Measurements from ENCODE around the gene MGAT4B.

MGAT4B gene

DNA sequence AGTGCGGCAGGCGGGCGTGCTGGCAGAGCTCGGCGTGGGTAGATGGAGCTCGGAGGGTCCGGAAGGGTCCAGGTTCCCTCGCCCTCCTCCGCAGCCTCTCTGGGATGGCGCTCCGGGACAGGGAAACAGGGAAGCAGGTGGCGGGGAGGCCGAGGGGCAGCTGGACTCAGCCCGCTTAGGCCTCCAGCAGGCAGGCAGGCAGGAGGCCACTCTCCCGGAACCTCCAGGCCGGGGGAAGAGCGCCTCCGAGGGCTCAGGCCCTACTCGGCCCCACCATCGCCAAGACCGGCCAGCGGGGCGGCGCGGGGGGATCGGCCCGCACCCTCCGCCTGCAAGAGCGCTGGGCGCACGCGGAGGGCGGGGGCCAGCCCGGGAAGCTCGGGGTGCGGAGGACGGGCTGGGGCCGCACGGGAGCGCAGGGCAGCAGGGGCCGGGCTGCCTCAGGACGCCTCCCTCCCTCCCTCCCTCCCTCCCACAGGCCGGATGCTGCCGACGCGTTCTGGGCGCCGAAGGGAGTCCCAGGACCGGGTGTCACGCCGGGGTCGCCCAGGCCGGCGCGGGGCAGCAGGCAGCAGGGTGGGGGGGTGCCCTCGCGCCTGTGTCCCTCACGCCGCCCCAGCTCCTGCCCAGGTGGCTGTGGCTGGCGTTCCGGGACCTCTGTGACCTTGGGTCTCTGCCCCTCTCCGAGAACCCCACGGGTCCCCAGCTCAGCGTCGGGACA lies 977 bp downstream of the MGAT4B start:
- no peak for DNase-seq

DNA sequence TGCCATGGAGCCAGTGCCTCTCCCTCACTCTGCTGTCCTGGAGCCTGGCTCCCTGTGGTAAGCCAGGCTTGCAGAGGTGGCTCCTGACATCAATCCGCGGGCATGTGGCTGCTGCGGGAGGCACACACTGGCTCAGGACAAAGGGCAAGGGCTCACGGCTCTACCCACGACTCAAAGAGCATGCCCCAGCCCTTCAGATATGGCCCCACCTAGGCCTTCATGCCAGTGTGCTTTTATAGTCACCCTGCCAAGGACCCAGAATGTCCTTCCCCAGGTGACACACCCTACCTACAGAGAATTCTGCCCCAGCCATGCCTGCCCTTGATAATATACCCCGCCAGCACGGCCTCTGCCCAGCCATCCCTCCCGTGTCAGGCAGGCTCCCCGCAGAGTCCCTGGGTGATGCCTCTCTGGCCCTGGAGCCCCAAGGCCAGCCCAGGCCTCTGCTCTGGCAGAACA lies 1.6 kb downstream of the MGAT4B start:
- no peak for DNase-seq

DNA sequence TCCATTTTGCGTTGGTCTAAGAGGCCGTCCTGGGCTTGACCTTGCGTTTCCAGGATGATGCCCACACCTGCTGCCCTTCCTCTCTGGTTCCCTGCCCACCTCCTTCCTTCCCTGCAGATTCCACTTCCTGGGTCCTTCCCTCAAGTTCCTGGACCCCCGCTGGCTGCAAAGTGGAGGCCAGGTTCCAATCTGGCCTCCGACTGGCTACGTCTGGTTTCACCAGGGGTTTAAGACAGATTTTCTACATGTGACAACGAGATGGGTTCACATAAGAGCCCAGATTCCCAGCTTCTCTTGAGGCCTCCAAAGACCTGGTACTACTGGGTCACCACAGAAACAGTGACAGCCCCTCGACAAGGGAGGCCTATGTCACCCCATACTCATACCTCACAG lies 2.1 kb downstream of the MGAT4B start:
- DNase-seq = no peak

DNA sequence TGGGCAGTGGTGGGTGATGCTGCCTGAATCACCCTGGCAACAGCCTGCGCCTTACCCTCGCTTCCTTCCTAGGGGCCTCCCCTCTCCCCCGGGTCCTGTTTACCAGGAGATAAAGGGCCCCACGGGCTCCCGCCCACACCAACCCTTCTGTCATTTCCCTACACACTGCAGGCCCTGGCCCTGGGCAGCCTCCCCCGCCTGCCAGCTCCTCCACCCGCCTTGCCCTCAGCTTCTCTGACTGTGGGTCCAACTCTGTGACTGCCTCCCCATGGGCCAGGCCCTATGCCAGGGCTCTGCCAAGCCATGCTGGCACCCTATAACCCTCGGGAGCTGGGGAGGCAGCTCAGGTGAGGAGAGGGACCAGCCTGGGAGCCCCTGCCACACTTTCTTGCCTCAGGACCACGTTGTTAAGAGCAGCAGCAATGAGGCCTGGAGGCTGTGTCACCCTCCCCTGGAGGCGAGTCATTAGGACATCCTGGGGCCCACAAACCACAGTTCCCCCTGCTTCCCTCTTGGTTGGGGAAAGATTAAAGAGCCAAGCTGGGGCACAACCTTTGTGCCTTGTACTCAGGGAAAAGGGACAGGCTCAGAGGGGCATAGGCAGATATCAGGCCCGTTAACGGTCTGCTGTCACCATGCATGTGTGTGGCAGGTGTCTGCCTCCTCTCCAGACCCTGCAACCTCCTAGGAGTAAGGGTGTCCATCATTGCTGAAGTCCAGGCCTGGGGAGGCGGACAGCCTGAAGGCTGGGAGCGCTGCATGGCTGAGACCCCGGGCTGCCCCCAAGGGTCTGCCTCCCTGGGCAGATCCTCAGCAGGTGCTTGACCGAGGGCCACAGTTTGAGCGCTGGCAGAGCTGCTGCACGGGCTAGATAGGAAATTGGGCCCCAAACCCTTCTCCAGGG lies 2.8 kb downstream of the MGAT4B start:
- no peak for DNase-seq

DNA sequence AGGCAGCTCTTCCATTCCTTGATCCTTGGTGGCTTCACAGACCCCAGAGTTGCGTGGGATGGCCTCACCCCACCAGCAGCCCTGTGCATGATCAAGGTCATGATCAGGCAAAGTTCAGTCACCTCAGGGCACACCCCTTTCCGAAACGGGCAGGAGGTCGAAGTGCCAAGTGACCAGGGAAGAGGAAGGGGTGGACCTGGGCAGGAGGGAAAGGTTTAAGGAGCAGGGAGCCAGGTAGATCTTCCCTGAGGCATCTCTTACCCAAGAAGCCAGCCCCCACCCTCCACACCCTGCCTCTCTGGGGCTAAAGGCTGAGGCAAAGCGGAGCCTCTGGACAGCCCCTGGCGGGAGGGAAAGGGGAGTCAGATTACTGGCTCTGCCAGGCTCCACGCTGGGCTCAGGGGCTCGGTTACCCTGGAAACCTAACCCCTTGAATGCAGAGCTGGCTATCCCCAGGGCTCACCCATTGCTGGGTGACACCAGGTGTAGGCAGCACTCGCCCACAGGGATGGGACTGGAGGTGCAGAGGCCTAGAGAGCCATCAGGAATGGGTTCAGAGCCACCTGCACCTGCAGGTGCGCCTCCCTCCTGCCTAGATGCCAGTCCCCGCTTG lies 3.6 kb downstream of the MGAT4B start:
- no peak for DNase-seq

DNA sequence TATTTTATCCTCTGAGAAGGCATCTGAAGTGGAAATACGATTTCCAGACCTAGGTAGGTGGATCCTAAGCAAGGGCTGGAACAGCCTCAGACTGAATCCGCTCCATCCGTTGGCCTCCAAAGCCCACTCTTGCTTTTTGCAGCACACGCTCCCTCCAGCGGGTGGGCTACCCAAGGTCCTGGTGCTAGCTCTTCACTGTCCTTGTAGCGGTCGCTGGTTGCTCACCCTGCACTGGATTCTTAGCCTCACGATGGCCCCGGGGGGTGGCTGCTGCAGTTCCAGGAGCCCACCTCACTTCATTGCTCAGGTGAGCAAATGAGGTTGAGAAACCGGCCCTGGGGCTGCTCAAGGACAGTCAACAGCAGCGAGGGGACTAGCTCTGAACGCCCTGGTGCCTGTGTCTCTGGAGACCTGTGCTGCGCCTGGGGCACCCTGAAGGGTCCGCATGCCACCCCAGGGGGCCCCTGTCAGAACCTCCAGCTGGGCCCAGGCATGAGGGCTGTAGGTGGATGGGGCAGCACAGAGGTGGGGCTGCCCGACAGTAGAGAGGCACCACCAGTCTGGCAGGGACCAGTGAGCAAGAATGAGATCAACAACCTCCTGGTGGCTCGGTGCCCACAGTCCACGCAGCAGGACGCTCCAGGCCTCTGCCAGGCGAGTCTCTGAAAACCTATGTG lies 4.3 kb downstream of the MGAT4B start:
- no peak for DNase-seq

DNA sequence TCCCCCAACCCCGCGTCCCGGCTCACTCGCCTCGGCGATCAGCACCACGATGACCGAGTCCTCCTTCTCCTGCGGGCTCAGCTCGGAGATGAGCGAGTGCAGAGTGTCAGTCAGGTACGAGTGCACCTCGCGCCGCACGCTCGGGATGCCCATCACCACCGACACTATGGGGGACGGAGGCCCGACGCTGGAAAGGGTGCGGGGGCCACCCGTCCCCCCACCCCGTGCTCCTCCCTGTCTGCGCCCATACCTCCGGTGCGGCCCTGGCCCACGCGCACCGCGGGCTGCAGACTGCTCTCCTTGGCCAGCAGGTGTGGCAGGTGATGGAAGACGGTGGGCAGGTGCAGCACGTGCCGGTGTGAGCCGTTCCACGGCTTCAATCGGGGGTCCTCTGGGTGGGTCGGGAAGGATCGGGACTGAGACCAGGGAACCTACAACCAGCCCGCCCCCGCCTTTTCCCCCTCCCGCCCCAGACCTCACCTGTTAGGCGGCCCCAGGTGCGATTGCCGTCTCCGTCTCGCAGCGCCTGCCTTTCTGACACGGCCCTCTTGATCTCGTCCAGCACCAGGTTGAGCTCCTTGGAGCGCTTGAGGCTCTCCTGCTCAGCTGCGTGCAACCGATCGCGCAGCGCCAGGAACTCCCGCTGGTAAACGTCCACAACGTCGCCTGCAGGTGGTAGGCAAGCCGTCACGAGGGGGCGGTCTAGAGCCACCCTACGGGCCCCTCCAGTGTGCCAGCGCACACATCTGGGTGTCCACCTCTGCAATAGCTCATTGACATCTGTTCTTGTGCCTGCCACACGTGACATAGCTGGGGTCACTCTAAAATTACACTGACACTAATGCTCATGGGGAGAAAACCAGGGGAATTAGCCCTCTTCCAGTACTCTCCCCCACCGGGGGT lies 5.1 kb downstream of the MGAT4B start:
- DNase-seq = no peak

DNA sequence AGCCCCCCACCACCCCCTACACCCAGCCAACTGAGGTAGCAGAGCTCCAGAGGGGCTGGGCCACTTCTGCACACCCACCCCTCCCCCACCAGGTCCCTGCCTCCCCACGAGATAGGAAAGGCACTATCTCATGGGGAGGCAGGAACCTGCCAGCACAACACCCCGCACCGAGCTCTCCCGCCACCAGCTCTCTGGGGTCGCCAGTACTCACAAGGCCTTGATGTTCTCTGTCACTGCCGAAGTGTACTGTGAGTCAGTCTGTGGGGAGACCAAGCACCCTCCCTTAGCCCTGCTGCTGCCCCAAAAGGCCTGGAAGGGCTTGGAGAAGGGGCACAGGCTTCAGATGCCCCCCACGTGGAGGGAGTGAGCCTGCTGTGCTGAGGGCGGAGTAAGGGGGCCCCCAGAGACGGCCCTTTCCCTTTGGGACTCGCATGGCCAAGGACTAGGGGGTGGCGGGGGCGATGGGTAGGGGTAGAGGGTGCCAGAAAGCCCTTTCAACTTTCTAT lies 5.9 kb downstream of the MGAT4B start:
- DNase-seq = no peak

DNA sequence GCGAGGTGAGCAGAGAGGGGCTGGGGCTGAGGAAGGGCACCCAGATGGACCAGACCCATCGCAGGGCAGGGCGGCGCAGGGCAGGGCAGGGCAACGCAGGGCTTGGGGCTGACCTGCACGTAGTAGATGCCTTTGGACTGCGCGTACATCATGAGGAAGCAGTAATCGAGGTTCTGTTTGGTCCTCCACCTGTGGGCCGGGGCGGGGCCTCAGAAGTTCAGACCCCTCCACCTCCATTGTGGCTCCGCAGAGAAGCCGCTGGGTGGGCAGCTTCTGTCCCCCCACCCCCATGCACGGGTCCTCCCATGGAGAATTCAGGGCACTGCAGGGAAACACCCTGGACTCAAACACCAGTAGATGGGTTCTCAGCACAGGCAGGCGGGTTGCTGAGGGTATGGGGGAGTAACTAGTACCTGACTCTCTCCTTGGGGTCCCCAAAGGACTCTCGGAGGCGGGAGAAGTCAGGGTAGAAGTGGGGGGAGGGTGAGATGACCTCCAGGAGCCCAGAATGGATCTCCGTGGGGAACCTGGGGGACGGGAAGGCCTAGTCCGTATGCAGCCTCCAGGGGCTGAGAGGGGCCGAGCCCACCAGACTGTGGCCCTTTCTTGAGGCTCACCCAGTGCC lies 6.5 kb downstream of the MGAT4B start:
- DNase-seq = no peak

DNA sequence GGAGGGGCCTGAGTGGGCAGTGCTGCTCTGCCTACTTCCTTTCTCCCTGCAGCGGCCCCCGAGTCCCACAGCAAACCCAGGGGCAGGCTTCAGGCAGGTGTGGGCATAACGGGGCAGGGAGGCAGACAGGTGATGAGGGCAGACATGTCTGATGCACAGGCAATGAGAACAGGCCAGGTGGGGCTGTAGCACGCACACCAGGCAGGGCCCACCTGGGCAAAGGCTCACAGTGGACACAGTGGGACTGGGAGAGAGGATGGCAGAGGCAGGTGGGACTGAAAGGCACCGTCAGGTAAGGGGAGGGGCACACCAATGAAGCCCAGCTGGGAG lies 7.1 kb downstream of the MGAT4B start:
- DNase-seq = no peak

DNA sequence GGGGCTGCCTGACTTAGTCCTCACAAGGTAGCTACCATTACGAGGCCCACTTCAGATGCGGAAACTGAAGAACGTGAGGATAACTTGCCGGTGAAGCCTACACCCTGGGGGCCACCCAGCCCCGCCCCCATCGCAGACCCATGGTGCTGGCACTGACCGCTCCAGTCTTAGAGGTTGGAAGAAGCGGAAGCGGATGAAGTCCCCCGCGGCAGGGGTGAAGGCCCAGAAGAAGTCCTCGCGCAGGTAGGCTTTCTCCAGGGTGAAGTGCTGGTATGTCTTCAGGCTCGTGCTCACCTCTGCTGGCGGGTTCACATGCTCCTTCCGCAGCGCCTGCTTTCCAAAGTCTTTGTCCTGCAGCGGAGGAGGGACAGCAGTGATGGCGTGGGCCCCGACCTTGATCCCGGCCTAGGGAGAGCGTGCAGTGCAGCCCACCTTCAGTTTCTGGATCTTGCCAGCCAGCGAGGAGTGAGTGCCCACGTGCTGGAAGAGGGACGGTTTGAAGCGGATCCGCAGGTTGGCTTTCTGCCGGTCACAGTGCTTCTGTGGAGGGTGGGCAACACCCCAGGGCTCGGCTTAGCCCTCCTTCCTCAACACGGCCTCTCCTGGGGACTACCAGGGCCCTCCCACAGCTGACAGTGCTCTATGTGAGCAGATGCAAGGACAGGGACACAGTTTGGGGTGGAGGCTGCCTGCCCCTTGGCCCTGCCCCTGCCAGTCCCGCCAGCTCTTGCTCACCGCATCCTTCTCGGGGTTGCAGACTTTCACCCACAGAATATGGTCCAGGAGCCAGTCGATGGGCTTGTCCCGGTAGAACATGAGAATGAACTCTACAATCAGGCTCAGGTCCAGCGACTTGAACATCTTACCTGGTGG lies 7.7 kb downstream of the MGAT4B start:
- DNase-seq = no peak

DNA sequence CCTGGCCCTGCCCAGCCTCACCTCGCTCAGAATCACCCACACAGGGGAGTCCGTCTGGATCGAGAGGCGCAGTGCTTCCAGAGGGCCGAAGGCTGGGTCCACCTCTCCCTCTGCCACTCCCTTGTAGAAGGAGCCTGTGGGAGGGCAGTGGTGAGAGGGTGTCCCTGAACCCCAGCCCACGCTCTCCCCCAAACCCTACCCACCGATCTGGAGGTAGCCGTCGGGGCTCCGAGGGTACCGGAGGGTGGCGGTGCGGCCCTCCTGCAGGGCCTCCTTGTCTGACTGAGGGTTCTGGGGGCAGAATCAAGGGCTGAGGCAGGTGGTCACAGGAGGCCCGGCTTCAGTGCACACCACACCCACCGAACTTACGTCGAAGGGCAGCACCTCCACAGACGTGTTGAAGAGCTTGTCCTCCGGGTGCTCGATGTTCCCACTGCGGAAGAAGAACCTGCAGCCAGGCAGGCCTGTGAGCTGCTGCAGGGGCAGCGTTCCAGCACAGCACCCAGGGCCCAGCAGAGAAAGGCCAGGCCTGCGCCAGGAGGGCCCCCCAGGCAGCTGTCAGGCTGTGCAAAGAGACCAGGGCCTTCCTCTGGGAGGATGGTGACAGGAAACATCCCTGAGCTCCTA lies 8.4 kb downstream of the MGAT4B start:
- DNase-seq = no peak

DNA sequence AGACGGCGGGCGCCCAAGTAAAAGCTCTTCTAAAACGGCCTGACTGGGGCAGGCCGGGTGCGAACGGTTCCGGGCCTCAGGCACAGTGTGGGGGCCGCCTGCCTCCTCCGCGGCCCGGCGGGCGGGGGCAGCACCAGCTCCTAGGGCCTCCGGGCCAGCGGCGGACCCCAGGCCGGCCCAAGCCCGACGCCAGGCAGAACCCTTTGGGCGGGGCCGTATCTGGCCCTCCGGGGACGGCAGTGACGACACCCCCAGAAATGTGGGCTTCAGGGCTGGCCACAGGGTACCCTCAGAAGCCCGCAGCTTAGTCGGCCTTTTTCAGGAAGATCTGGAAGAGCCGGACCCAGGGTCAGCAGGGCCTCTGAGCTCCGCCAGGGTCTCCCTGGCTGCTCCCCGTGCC lies 8.9 kb downstream of the MGAT4B start:
- no peak for DNase-seq

DNA sequence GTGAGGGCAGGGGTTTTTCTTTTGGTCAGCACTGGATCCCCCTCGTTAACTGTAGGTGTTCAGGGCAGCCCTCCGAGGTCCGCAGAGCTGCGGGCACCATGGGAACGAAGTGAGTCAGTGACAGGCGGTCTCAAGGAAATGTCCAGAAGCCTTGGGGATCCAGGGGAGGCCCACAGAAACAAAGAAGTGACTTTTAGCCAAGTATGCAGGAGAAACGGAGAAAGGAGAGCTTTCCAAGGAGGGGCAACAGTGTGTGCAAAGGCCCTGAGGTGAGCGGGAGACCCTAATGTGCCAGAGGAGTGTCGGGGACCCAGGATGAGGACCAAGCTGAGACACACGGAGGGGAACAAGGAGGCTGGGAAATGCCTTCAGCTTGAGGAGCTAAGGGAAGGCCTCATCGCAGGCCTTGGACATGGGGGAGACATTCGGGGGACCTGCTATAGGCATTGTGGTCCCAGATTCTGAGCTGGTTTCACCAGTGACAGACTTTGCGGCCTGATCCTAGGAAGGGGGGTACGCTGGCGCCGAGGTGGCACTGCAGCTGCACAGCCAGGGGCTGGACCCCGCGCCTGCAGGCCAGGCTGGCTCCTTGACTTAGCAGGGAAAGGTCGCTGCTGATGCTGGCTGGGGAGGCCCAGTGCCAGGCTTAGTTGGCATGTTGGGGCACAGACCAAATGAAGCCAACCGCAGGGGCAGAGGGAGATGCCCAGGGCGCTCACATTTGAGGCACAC lies 9.6 kb downstream of the MGAT4B start:
- DNase-seq = no peak

DNA sequence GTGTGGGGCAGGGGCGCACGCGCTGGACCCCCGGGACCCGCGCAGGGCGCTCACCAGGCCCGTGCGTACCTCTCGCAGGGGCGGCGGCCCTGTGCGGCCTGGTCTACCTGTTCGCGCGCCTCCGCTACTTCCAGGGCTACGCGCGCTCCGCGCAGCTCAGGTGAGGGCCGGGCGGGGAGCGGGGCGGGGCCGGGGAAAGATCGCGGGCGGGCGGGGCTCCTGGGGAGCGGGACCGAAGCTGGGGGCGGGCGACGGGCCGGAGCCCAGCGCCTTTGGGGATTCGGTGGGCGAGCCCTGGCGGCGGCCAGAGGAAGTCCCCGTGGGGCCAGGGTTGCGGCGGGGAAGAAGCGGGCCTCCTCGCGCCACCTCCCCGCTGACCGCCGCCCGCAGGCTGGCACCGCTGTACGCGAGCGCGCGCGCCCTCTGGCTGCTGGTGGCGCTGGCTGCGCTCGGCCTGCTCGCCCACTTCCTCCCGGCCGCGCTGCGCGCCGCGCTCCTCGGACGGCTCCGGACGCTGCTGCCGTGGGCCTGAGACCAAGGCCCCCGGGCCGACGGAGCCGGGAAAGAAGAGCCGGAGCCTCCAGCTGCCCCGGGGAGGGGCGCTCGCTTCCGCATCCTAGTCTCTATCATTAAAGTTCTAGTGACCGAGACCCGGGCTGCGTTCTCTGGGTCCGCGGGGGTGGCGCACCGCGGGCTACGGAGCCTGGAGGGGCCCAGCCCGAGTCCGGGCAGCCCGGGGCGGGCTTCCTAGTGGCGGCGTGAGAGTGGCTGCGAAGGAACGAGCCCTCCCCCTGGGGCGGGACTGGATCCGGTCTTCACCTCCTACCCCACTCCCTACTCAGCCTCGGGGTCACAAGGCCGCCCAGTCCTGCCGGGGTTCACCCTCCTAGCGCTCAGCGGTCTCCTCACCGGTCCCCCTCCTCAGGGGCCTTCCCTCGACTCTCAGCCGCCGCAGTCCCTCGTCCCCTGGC lies 10.5 kb downstream of the MGAT4B start:
- peak; percentile 38 to 74 for DNase-seq

DNA sequence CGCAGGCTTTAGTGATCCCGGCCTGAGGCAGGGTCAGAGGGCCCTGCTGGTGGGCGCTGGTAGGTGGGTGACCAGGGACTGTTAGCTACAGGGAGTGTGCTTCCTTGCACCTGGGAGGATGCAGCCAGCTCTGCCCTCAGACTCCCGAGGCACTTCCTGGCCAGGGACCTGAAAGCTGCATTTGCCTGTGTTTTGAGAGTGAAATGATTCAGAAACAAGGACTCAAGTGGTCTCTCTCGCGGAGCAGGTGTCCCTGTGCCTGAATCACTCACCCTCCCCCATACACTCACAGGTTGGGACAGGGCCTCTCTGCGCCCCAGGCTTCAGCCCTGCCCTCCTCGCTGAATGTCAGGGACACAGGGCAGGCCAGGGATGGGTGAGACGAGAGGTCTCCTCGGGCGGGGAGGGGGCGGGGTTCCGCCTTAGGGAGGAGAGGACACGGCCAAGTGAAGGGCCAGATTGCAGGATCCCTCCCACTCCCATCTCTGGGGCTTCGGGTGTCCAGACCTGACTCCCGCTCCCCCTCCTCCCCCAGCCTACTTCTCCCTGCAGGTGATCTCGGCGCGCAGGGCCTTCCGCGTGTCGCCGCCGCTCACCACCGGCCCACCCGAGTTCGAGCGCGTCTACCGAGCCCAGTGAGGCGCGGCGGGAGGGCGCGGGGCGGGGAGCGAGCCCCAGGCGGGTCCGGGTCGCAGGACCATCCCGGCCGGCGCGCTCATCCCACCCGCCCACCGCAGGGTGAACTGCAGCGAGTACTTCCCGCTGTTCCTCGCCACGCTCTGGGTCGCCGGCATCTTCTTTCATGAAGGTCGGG lies 11.4 kb downstream of the MGAT4B start:
- peak; percentile 24 to 60 for DNase-seq

DNA sequence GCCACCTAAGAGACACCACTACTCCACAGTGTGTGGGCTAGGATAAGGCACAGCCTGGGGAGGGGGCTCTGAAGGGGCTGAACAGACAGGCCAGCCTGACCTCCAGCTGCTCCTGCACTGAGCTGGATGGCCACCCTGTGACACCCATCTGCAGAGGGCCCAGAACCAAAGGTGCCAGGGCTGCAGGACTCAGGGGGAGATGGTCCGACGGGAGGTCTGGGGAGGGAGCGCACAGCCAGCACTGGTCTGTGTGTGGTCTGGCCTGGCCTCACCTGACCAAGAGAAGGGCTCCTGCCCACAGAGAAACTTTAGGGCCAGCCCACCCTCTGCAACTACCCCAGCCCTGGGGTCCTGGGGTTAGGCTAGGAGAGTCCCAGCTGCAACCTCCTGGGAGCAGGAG lies 12.1 kb downstream of the MGAT4B start:
- DNase-seq = no peak
